SK-N-SH (cell line): Measurements from ENCODE around the gene ZC3H7A. TPM values are rescaled to one million over a fixed set of nuclear protein-coding genes. Genes with fewer than 3 reads are reported as not detected.

Experiments
- CTCF ChIA-PET: fragments of 300-600, 350-600 bp; formaldehyde crosslinking; extraction: SDS; loops from one replicate; lab custom pipeline; 2021; lab: Yijun Ruan, JAX
- POLR2A ChIA-PET: fragments of 350-600 bp; sonication (Branson Sonifier 250); formaldehyde crosslinking; extraction: SDS; loops from one replicate; lab custom pipeline; 2020; ENCODE audit warnings: antibody characterized with exemption, inconsistent platforms; lab: Yijun Ruan, JAX
- DNase-seq: peaks from one replicate; pipeline ENCODE4 v3.0.0; 2012
- H2AFZ ChIP-seq: fragments of 200-600 bp; sonication (generic); 2 replicates; pipeline ENCODE4 v1.8.1; 2016; ENCODE audit warnings: antibody characterized with exemption, mild to moderate bottlenecking, low read depth
- H3F3A ChIP-seq: fragments of 200-600 bp; sonication (generic); replicated peaks from 2 replicates; pipeline ENCODE3; 2016; ENCODE audit warnings: antibody characterized with exemption, mild to moderate bottlenecking; ENCODE audit not compliant: insufficient read depth
- H3K27ac ChIP-seq, 2 experiments: fragments of 200-500 bp in 1 of 2; fragments of 200-600 bp in 1 of 2; sonication (Bioruptor generic) in 1 of 2; sonication (generic), shearing (Covaris generic) in 1 of 2; 2 replicates each; pipeline versions ENCODE4 v1.5.1 to v1.6.1; 2014 to 2016; ENCODE audit warnings: low read depth in 2 of 2, inconsistent platforms in 1 of 2, low read length in 1 of 2, mild to moderate bottlenecking in 1 of 2, mixed read lengths in 1 of 2
- H3K27me3 ChIP-seq: fragments of 200-600 bp; sonication (generic), shearing (Covaris generic); 2 replicates; pipeline ENCODE4 v1.6.1; 2016; ENCODE audit warnings: mixed run types; ENCODE audit not compliant: insufficient read depth
- H3K36me3 ChIP-seq, 2 experiments: fragments of 200-500 bp in 1 of 2; fragments of 200-600 bp in 1 of 2; sonication (Bioruptor generic) in 1 of 2; sonication (generic) in 1 of 2; replicated peaks in 1 of 2; 2 replicates each; pipeline versions ENCODE3 to v1.5.1; 2014 to 2016; ENCODE audit warnings: low read length in 1 of 2, mild to moderate bottlenecking in 1 of 2; ENCODE audit not compliant: insufficient read depth in 2 of 2, control insufficient read depth in 1 of 2
- H3K4me1 ChIP-seq, 2 experiments: fragments of 200-500 bp in 1 of 2; fragments of 200-600 bp in 1 of 2; sonication (Bioruptor generic) in 1 of 2; sonication (generic), shearing (Covaris generic) in 1 of 2; 2 replicates each; pipeline versions ENCODE4 v1.5.1 to v1.6.1; 2014 to 2016; ENCODE audit warnings: low read depth in 1 of 2, low read length in 1 of 2, mixed run types in 1 of 2; ENCODE audit not compliant: insufficient read depth in 2 of 2, control insufficient read depth in 1 of 2
- H3K4me2 ChIP-seq: fragments of 200-600 bp; sonication (generic), shearing (Covaris generic); 2 replicates; pipeline ENCODE4 v1.6.1; 2017; ENCODE audit warnings: mixed run types
- H3K4me3 ChIP-seq, 2 experiments: fragments of 200-500 bp in 1 of 2; fragments of 200-600 bp in 1 of 2; sonication (Bioruptor generic) in 1 of 2; sonication (generic), shearing (Covaris generic) in 1 of 2; 2 replicates each; pipeline versions ENCODE4 v1.5.1 to v1.8.1; 2014 to 2016; ENCODE audit warnings: low read depth in 2 of 2, inconsistent platforms in 1 of 2, low read length in 1 of 2, mild to moderate bottlenecking in 1 of 2, mixed read lengths in 1 of 2, moderate library complexity in 1 of 2
- H3K79me2 ChIP-seq: fragments of 200-600 bp; sonication (generic); 2 replicates; pipeline ENCODE4 v1.8.1; 2017; ENCODE audit warnings: mild to moderate bottlenecking; ENCODE audit not compliant: insufficient read depth
- H3K9ac ChIP-seq: fragments of 200-600 bp; sonication (generic); 2 replicates; pipeline ENCODE4 v1.6.1; 2017; ENCODE audit warnings: mixed run types
- H3K9me2 ChIP-seq: fragments of 200-600 bp; sonication (generic); 2 replicates; pipeline ENCODE4 v1.6.1; 2017; ENCODE audit warnings: mixed run types
- H3K9me3 ChIP-seq: fragments of 200-600 bp; sonication (generic); 2 replicates; pipeline ENCODE4 v1.6.1; 2017; ENCODE audit warnings: mixed run types, mild to moderate bottlenecking, moderate library complexity
- H4K20me1 ChIP-seq: fragments of 200-600 bp; sonication (generic); 2 replicates; pipeline ENCODE4 v1.6.1; 2017; ENCODE audit warnings: mild to moderate bottlenecking, mixed run types; ENCODE audit not compliant: insufficient read depth
- ELF1 ChIP-seq: IDR thresholded peaks from 2 replicates; pipeline ENCODE4 v1.4.0; 2012
- FOXJ3 ChIP-seq: sonication (generic); formaldehyde crosslinking; IDR thresholded peaks from 2 replicates; pipeline ENCODE4 v1.5.1; 2020; ENCODE audit warnings: mild to moderate bottlenecking, missing genetic modification reagents
- FOXM1 ChIP-seq: IDR thresholded peaks from 2 replicates; pipeline ENCODE4 v1.4.0; 2012; ENCODE audit warnings: low read depth, mild to moderate bottlenecking
- GATA2 ChIP-seq: sonication (generic); formaldehyde crosslinking; IDR thresholded peaks from 2 replicates; pipeline ENCODE4 v1.5.0; 2020; ENCODE audit warnings: mild to moderate bottlenecking, missing genetic modification reagents
- JUND ChIP-seq: IDR thresholded peaks from 2 replicates; pipeline ENCODE4 v1.4.0; 2012
- MXI1 ChIP-seq: IDR thresholded peaks from 2 replicates; pipeline ENCODE4 v1.6.1; 2012; ENCODE audit warnings: mild to moderate bottlenecking, low read depth, low read length, improper control_type of control experiment
- NRF1 ChIP-seq: IDR thresholded peaks from 2 replicates; pipeline ENCODE4 v1.6.1; 2012; ENCODE audit warnings: low read depth, mild to moderate bottlenecking, low read length
- POLR2AphosphoS5 ChIP-seq: IDR thresholded peaks from 2 replicates; pipeline ENCODE4 v1.6.1; 2012; ENCODE audit warnings: low read depth, low read length
- RXRA ChIP-seq: IDR thresholded peaks from 2 replicates; pipeline ENCODE4 v1.4.0; 2012; ENCODE audit warnings: low read depth, mild to moderate bottlenecking, borderline replicate concordance
- TCF12 ChIP-seq: IDR thresholded peaks from 2 replicates; pipeline ENCODE4 v1.4.0; 2012
- WGBS: methylation state at CpG from one replicate; pipeline ENCODE4 v1.1.6; 2017; ENCODE audit warnings: low lambda C conversion rate; 5-methylcytosine and 5-hydroxymethylcytosine counted together
- polyA plus RNA-seq, 3 experiments: library from polyadenylated mRNA; depleted of rRNA; stranded (reverse); fragments of >200 nt; gene quantifications; 2 replicates each; pipeline ENCODE4 v1.2.3, GENCODE V29; 2012
- TF ChIP-seq, protein P1 (sequence below): IDR thresholded peaks from 2 replicates; pipeline ENCODE4; 2012
- TF ChIP-seq, protein P2 (sequence below): fragments of 150-350 bp; IDR thresholded peaks from 2 replicates; pipeline ENCODE4 v1.6.1; 2016; ENCODE audit warnings: mild to moderate bottlenecking, low read depth, low read length
- TF ChIP-seq, protein P3 (sequence below): fragments of 150-350 bp; IDR thresholded peaks from 2 replicates; pipeline ENCODE4 v1.6.1; 2017; ENCODE audit warnings: antibody characterized with exemption, low read length, low read depth, borderline replicate concordance
- TF ChIP-seq, protein P4 (sequence below): fragments of 200-600 bp; sonication (generic); IDR thresholded peaks from 2 replicates; pipeline ENCODE4 v1.6.1; 2017; ENCODE audit warnings: antibody characterized with exemption, mild to moderate bottlenecking, moderate library complexity

ZC3H7A gene
- polyA plus RNA-seq, 1 of the 3 experiments (the other 2 are of a cell fraction), result 31.9 TPM

DNA sequence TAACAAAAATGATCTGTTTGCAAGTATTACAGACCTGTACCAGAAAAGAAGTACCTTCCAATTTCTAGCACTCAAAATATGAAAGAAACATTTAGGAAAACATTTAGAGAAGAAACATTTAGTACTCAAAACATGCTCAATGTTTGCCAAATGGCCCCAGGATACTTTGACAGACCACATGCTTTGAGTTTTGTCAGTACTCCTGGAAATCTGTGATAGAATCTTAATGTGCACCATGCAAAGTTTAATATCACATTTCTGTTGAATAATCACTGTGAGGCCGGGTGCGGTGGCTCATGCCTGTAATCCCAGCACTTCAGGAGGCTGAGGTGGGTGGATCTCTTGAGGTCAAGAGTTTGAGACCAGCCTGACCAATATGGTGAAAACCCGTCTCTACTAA, 8.5 kb upstream of the ZC3H7A start:
- H4K20me1 ChIP-seq, result no peaks in the 10 kb centered on the region
- no peak overlapping the region for H3K9ac ChIP-seq
- H3K4me1 ChIP-seq, result peaks cover 3 to 5% of the 10 kb centered on the region in 2 experiments; a peak in 2 of 4 replicates
- no peaks in the 10 kb centered on the region for H3K9me2 ChIP-seq
- no peak overlapping the region for H3K4me2 ChIP-seq
- H3K4me3 ChIP-seq, result no peak overlapping the region
- H3K36me3 ChIP-seq, result no peaks in the 10 kb centered on the region
- no peak overlapping the region for H3K27ac ChIP-seq
- no peak for DNase-seq
- no peaks in the 10 kb centered on the region for H3K27me3 ChIP-seq
- POLR2A ChIA-PET, result no interaction called here
- CTCF ChIA-PET, result no interaction called here
- no peaks in the 10 kb centered on the region; the same call in 1 of the 2 replicates for H3K79me2 ChIP-seq
- no peaks in the 10 kb centered on the region for H3K9me3 ChIP-seq
- 63% methylated on average over 3 of the region's 3 CpGs for WGBS
- H2AFZ ChIP-seq, result no peak overlapping the region
- H3F3A ChIP-seq, result peaks cover 15% of the 10 kb centered on the region
- TF ChIP-seq, protein P1, sequence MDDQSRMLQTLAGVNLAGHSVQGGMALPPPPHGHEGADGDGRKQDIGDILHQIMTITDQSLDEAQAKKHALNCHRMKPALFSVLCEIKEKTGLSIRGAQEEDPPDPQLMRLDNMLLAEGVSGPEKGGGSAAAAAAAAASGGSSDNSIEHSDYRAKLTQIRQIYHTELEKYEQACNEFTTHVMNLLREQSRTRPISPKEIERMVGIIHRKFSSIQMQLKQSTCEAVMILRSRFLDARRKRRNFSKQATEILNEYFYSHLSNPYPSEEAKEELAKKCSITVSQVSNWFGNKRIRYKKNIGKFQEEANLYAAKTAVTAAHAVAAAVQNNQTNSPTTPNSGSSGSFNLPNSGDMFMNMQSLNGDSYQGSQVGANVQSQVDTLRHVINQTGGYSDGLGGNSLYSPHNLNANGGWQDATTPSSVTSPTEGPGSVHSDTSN, result no peak
- TF ChIP-seq TCF12 (no peak), MXI1 (peak; percentile 49; the same call in 1 of the 2 replicates), GATA2 (CRISPR knock-in tag) (peak; percentile 50), FOXM1 (no peak), POLR2AphosphoS5 (no peak), JUND (no peak), ELF1 (no peak), NRF1 (no peak), RXRA (no peak)
- TF ChIP-seq, protein P2, sequence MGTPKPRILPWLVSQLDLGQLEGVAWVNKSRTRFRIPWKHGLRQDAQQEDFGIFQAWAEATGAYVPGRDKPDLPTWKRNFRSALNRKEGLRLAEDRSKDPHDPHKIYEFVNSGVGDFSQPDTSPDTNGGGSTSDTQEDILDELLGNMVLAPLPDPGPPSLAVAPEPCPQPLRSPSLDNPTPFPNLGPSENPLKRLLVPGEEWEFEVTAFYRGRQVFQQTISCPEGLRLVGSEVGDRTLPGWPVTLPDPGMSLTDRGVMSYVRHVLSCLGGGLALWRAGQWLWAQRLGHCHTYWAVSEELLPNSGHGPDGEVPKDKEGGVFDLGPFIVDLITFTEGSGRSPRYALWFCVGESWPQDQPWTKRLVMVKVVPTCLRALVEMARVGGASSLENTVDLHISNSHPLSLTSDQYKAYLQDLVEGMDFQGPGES, result no peak
- TF ChIP-seq, protein P3, sequence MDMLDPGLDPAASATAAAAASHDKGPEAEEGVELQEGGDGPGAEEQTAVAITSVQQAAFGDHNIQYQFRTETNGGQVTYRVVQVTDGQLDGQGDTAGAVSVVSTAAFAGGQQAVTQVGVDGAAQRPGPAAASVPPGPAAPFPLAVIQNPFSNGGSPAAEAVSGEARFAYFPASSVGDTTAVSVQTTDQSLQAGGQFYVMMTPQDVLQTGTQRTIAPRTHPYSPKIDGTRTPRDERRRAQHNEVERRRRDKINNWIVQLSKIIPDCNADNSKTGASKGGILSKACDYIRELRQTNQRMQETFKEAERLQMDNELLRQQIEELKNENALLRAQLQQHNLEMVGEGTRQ, result no peak
- TF ChIP-seq, protein P4, sequence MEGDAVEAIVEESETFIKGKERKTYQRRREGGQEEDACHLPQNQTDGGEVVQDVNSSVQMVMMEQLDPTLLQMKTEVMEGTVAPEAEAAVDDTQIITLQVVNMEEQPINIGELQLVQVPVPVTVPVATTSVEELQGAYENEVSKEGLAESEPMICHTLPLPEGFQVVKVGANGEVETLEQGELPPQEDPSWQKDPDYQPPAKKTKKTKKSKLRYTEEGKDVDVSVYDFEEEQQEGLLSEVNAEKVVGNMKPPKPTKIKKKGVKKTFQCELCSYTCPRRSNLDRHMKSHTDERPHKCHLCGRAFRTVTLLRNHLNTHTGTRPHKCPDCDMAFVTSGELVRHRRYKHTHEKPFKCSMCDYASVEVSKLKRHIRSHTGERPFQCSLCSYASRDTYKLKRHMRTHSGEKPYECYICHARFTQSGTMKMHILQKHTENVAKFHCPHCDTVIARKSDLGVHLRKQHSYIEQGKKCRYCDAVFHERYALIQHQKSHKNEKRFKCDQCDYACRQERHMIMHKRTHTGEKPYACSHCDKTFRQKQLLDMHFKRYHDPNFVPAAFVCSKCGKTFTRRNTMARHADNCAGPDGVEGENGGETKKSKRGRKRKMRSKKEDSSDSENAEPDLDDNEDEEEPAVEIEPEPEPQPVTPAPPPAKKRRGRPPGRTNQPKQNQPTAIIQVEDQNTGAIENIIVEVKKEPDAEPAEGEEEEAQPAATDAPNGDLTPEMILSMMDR, result no peak

DNA sequence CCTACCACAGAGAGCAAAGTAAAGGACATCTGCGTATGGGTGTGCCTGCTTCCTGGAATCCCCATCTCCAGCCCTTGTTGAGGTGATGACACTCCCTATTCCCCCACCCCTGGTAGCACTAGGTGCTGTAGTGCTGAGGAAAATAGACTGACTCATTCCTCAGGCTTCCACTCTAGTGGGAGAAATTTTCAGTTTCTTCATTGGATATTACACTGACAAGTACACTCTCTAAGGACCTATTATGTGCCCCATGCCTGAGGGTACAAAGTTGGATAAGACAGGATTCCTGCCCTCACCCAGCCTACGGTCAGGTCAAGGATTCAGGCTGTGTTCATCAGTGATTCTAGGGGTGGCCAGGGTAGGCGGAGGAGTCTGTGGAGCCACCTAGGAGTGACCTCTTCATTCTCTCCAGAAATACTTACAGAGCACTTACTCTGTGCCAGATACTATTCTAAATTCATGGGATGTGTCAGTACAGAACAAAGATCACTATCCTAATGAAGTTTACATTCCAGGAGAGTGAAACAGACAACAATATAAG, 4.5 kb upstream of the ZC3H7A start:
- Histone ChIP-seq H3K9ac (no peak overlapping the region), H3K27me3 (no peaks in the 10 kb centered on the region), H3K9me2 (no peaks in the 10 kb centered on the region), H3K79me2 (peaks cover 27% of the 10 kb centered on the region), H4K20me1 (no peaks in the 10 kb centered on the region), H3K4me3 (no peak overlapping the region), H2AFZ (no peak overlapping the region), H3F3A (peaks cover 23% of the 10 kb centered on the region), H3K27ac (peak overlapping the region in 1 of 2 experiments; percentile 54; a peak in 2 of 4 replicates), H3K9me3 (no peaks in the 10 kb centered on the region), H3K36me3 (no peaks in the 10 kb centered on the region), H3K4me1 (peaks cover 10 to 15% of the 10 kb centered on the region in 2 experiments; a peak in 2 of 4 replicates), H3K4me2 (peak overlapping the region; percentile 44)
- no peak for DNase-seq
- WGBS, result 78% methylated on average over 3 of the region's 3 CpGs
- no peak for TF ChIP-seq POLR2AphosphoS5
- TF ChIP-seq FOXJ3 (CRISPR knock-in tag), result no peak
- CTCF ChIA-PET, result no interaction called here
- POLR2A ChIA-PET, result no interaction called here
